Esophagus squamous epithelium (tissue), 5 donors: ENCODE measurements around the gene EPN2. TPM values are rescaled to one million over a fixed set of nuclear protein-coding genes. Genes with fewer than 3 reads are reported as not detected.

Experiments
- DNase-seq: peaks from one replicate; lab custom pipeline; 2025; lab: John Stamatoyannopoulos, UW
- H3K27ac ChIP-seq, 4 donors: fragments of 200-600 bp; sonication (generic); one replicate each; pipeline ENCODE4 v1.5.1; 2016 to 2019; ENCODE audit warnings: mild to moderate bottlenecking in 1 of 4
- H3K27me3 ChIP-seq, 4 donors: fragments of 200-600 bp; sonication (generic); 1 replicate in 3 of 4; 2 replicates in 1 of 4; pipeline versions ENCODE4 v1.5.1 to v1.6.0; 2017 to 2021; ENCODE audit warnings: antibody characterized with exemption in 1 of 4
- H3K36me3 ChIP-seq, 3 donors: fragments of 200-600 bp; sonication (generic); one replicate each; pipeline ENCODE4 v1.5.1; 2016 to 2019
- H3K4me1 ChIP-seq, 3 donors: fragments of 200-600 bp; sonication (generic); one replicate each; pipeline ENCODE4 v1.5.1; 2017 to 2019
- H3K4me3 ChIP-seq, 4 donors: fragments of 200-600 bp; sonication (generic); 1 replicate in 3 of 4; 2 replicates in 1 of 4; pipeline ENCODE4 v1.5.1; 2016 to 2019; ENCODE audit warnings: mild to moderate bottlenecking in 2 of 4, moderate library complexity in 1 of 4
- H3K9me3 ChIP-seq, 3 donors: fragments of 200-600 bp; sonication (generic); one replicate each; pipeline ENCODE4 v1.5.1; 2016 to 2019
- POLR2A ChIP-seq, 4 donors: fragments of 450-650 bp; IDR thresholded peaks; one replicate each; pipeline ENCODE4 v1.6.1; 2017; ENCODE audit warnings: antibody characterized with exemption in 4 of 4, mild to moderate bottlenecking in 4 of 4, moderate library complexity in 3 of 4
- WGBS, 2 donors: methylation state at CpG; one replicate each; pipeline ENCODE4 v1.1.5; 2018; 5-methylcytosine and 5-hydroxymethylcytosine counted together
- intact Hi-C: fragments of 100-400 bp; cut with DNase I; formaldehyde crosslinking; loops from one replicate; pipeline ENCODE4 v1.15.0; 2022
- total RNA-seq, 4 donors: library from RNA; depleted of rRNA; stranded (reverse); fragments of >200 nt; gene quantifications; one replicate each; pipeline ENCODE4 v1.1.0, GENCODE V29; 2016
- TF ChIP-seq, protein P1 (sequence below), 6 experiments: fragments of 450-650 bp in 4 of 6; fragments of 200-600 bp in 2 of 6; sonication (generic) in 2 of 6; IDR thresholded peaks; one replicate each; pipeline ENCODE4 v1.5.1; 2016 to 2019; ENCODE audit warnings: antibody characterized with exemption in 6 of 6, mild to moderate bottlenecking in 4 of 6, moderate library complexity in 4 of 6
- donor health status: DM: yes; HTN: yes; CAD: no.

EPN2 gene
- total RNA-seq, 4 donors from 2014 or later = 24.2 to 61.4 (median 56.1) TPM

DNA sequence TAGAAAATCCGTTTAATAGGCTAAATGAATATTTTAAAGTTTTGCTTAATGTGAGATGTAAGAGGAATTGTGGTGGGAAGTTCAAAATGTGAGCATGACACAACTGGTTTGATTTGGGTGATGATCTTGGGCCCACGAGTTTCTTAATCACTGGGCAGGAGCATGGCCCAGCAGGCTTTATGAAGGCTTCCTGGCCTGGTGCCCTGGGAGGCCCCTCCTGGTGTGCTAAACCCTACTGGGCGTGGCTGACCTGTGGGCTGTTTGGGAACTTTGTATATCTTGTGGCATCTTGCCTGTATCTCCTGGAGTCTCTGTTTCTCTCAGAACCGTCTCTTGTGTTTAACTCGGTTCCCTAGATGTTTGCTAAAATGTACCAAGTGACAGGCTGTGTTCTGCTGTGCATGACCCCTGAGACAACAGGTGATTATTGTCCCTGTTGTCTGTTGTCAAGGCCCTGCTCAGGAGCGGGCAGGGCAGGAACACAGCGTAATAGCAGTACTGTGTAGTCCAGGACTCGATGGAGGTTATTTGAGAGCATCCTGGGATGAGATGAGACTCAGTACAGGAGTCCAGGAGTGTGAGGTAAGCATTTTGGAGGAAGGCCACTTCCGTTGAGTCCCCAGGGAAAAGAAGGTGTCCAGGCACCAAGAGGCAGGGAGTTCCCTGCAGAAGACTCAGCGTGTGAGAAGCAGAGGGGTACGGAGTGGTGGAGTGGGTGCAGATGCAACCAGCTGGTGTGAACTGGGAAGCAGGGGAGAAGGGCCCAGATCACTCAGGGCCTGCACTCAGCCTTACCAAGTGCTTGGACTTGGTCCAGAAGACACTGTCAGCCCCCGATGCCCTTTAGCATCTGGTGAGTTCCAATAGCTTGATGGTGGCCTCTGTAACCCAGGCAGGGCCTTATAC lies 76.8 kb downstream of the EPN2 start:
- Histone ChIP-seq H3K4me1 (peaks cover 24 to 49% (median 38%) of the 10 kb centered on the region in 3 donors), H3K4me3 (no peak overlapping the region), H3K27ac (peak overlapping the region; percentile 22 to 80 (median 36)), H3K9me3 (no peaks in the 10 kb centered on the region), H3K27me3 (no peaks in the 10 kb centered on the region), H3K36me3 (peaks cover 4 to 95% (median 16%) of the 10 kb centered on the region in 3 donors)
- TF ChIP-seq, protein P1, sequence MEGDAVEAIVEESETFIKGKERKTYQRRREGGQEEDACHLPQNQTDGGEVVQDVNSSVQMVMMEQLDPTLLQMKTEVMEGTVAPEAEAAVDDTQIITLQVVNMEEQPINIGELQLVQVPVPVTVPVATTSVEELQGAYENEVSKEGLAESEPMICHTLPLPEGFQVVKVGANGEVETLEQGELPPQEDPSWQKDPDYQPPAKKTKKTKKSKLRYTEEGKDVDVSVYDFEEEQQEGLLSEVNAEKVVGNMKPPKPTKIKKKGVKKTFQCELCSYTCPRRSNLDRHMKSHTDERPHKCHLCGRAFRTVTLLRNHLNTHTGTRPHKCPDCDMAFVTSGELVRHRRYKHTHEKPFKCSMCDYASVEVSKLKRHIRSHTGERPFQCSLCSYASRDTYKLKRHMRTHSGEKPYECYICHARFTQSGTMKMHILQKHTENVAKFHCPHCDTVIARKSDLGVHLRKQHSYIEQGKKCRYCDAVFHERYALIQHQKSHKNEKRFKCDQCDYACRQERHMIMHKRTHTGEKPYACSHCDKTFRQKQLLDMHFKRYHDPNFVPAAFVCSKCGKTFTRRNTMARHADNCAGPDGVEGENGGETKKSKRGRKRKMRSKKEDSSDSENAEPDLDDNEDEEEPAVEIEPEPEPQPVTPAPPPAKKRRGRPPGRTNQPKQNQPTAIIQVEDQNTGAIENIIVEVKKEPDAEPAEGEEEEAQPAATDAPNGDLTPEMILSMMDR (IDR thresholded peaks at IDR 0.05) = no peak
- TF ChIP-seq POLR2A (IDR thresholded peaks at IDR 0.05) = no peak
- WGBS, 2 donors = 62 to 64% methylated on average over 8 to 11 of the region's 12 CpGs
- no peak for DNase-seq
- intact Hi-C loops = no loop called here

DNA sequence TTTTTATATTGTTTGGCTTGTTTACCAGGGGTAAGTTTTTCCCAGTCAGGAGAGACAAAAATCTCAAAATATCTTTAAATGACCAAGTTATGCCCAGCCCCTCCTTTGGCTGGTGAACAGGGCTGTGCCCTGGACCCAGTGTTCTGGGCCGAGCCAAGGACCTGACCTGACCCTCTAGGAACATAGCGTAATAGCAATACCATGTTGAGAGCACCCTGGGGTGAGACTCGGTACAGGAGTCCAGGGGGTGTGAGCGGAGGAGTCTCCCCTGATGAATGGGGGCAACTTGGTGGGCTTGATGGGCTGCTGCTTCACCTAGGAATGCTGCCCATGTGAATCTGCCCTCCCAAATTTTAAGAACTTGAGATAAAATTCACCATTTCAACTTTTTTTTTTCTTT lies 77.9 kb downstream of the EPN2 start:
- Histone ChIP-seq H3K4me3 (no peak overlapping the region), H3K27me3 (no peaks in the 10 kb centered on the region), H3K9me3 (no peaks in the 10 kb centered on the region), H3K4me1 (peaks cover 24 to 40% (median 33%) of the 10 kb centered on the region in 3 donors), H3K27ac (peak overlapping the region in 1 of 4 donors; percentile 80), H3K36me3 (peaks cover 4 to 93% (median 16%) of the 10 kb centered on the region in 3 donors)
- 95 to 100% methylated on average over 3 to 4 of the region's 4 CpGs for WGBS, 2 donors
- no peak for TF ChIP-seq POLR2A (IDR thresholded peaks at IDR 0.05)
- TF ChIP-seq, protein P1 (IDR thresholded peaks at IDR 0.05) = no peak
- intact Hi-C loops = no loop called here
- DNase-seq = no peak

DNA sequence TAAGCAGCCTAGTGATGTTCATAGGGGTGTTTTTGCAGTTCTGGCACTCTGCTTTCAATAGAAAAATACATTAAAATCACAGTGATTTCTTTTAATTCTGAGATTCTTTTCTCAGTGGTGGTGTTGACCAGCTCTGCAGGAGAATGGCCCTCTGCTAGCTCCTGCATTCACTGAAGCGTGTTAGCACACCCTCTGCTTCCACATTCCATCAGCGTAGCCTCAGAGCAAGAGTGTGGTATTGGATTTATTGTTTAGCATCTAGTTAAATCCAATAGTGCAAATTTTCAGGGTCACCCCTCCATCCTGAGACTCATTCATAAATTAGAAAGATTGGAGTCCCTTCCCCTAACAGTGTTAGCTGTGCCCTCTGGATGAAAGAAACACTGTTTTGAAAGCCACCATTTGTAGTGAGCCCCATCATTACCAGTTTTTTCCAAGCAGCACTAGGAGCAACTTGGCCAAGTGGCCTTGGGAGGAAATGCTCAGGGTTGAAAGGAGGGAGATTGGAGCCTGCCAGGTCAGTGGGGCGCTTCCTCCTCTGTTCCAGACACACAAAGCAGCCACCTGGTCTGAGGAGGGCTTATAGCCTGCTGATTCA lies 79.7 kb downstream of the EPN2 start:
- whole genome bisulfite sequencing, 2 donors = 90 to 92% methylated on average over 2 to 3 of the region's 3 CpGs
- H3K4me1 ChIP-seq = peaks cover 24 to 39% (median 33%) of the 10 kb centered on the region in 3 donors
- H3K27me3 ChIP-seq = no peaks in the 10 kb centered on the region
- H3K4me3 ChIP-seq = no peak overlapping the region
- H3K27ac ChIP-seq = peak overlapping the region; percentile 6 to 67 (median 44)
- no peak for TF ChIP-seq POLR2A (IDR thresholded peaks at IDR 0.05)
- TF ChIP-seq, protein P1 (IDR thresholded peaks at IDR 0.05) = no peak
- intact Hi-C loops = no loop called here
- H3K36me3 ChIP-seq = peaks cover 0 to 95% (median 13%) of the 10 kb centered on the region in 3 donors
- DNase-seq = no peak
- H3K9me3 ChIP-seq = no peaks in the 10 kb centered on the region

DNA sequence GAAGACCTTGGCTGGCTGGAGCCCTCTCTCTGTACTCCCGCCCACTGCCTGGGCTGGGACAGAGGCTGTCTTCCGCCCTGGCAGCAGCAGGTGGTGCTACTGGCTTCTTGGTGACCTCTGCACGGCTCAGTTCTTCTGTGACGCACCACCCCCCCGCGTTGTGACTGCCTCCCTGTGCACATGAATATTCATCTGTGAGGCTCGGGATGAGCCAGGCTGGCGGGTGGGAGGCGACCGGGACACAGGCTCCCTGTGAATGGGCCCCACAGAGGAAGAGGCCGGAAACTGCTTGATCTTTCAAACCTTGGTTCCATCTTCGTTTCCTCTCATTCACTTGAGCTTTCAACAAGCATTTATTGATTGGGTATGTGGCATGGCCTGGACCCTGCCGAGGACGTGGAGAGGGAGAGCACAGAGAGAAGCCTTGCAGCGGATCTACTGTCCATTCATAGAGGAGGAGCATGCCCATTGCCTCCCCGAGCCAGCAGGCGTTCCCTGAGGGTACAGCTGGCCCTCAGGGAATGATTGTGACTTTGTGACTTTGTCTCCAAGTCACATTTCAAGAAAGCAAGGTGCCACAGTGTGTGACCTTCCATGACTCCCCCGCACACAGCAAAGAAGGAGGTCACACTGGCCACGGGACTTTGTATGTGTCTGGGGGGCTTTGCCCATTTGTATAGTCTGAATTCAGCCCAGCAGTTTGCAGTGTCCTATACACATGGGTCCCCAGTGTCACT lies 80.4 kb downstream of the EPN2 start:
- intact Hi-C loops = no loop called here
- H3K9me3 ChIP-seq = no peaks in the 10 kb centered on the region
- DNase-seq = no peak
- 60 to 100% methylated on average over 1 to 3 of the region's 19 CpGs for WGBS, 2 donors
- peaks cover 0 to 95% (median 6%) of the 10 kb centered on the region in 3 donors for H3K36me3 ChIP-seq
- peak overlapping the region in 3 of 4 donors; percentile 41 to 67 (median 46) for H3K27ac ChIP-seq
- peaks cover 20 to 33% (median 29%) of the 10 kb centered on the region in 3 donors for H3K4me1 ChIP-seq
- H3K4me3 ChIP-seq = no peak overlapping the region
- H3K27me3 ChIP-seq = no peaks in the 10 kb centered on the region
- TF ChIP-seq, protein P1 (IDR thresholded peaks at IDR 0.05) = peak in 3 of 6 experiments; percentile 7 to 32 (median 22)
- no peak for TF ChIP-seq POLR2A (IDR thresholded peaks at IDR 0.05)
